Lung (tissue), 12 donors: ENCODE data around the gene ERGIC1. TPM values are rescaled to one million over a fixed set of nuclear protein-coding genes. Genes with fewer than 3 reads are reported as not detected.

ENCODE experiments used
- ATAC-seq: fragments of 200-7000 bp; cut with Tn5 transposase; one replicate; pipeline ENCODE4 v1.9.1; 2020; ENCODE audit warnings: moderate number of reproducible peaks; ENCODE audit not compliant: insufficient read depth, low FRiP score
- DNase-seq, 3 donors: peaks; one replicate each; pipeline ENCODE4 v3.0.0-alpha.2; 2013 to 2017
- H3K27ac ChIP-seq, 2 donors: one replicate each; pipeline ENCODE4 v1.5.1; 2013; ENCODE audit warnings: mild to moderate bottlenecking in 2 of 2, moderate library complexity in 2 of 2, control low read depth in 1 of 2, inconsistent platforms in 1 of 2, low read depth in 1 of 2, low read length in 1 of 2
- H3K27me3 ChIP-seq, 3 donors: one replicate each; pipeline ENCODE4 v1.5.1; 2013; ENCODE audit warnings: low read length in 2 of 3; ENCODE audit not compliant: control insufficient read depth in 3 of 3, insufficient read depth in 3 of 3
- H3K36me3 ChIP-seq, 4 donors: one replicate each; pipeline ENCODE4 v1.5.1; 2013; ENCODE audit warnings: low read length in 4 of 4, mild to moderate bottlenecking in 1 of 4, moderate library complexity in 1 of 4; ENCODE audit not compliant: control insufficient read depth in 4 of 4, insufficient read depth in 4 of 4
- H3K4me1 ChIP-seq, 5 donors: one replicate each; pipeline ENCODE4 v1.5.1; 2013; ENCODE audit warnings: low read length in 5 of 5, mild to moderate bottlenecking in 2 of 5, moderate library complexity in 1 of 5; ENCODE audit not compliant: control insufficient read depth in 5 of 5, insufficient read depth in 5 of 5
- H3K4me3 ChIP-seq: one replicate; pipeline ENCODE4 v1.5.1; 2013; ENCODE audit warnings: mild to moderate bottlenecking, control low read depth, moderate library complexity
- H3K9ac ChIP-seq, 2 donors: one replicate each; pipeline ENCODE4 v1.5.1; 2013; ENCODE audit warnings: low read length in 2 of 2, control low read depth in 1 of 2; ENCODE audit not compliant: insufficient read depth in 1 of 2
- H3K9me3 ChIP-seq, 4 donors: one replicate each; pipeline ENCODE4 v1.5.1; 2013; ENCODE audit warnings: low read length in 3 of 4, mild to moderate bottlenecking in 1 of 4, moderate library complexity in 1 of 4; ENCODE audit not compliant: control insufficient read depth in 4 of 4, insufficient read depth in 3 of 4
- CTCF ChIP-seq: IDR thresholded peaks from 2 replicates; pipeline ENCODE4 v1.5.1; 2012; ENCODE audit warnings: mild to moderate bottlenecking; ENCODE audit errors: control extremely low read depth, extremely low read depth
- WGBS, 2 donors: extraction: QIAGEN DNeasy Blood & Tissue Kit; methylation state at CpG; one replicate each; pipeline ENCODE4 v1.1.7; 2013; 5-methylcytosine and 5-hydroxymethylcytosine counted together
- polyA plus RNA-seq, 2 donors: library from polyadenylated mRNA; stranded (reverse); fragments of 200-250 nt; gene quantifications; one replicate each; pipeline ENCODE4 v1.2.1, GENCODE V29; 2013
- total RNA-seq, 2 donors: library from RNA; depleted of rRNA in 1 of 2; stranded (reverse); fragments of >200 nt in 1 of 2; gene quantifications; one replicate each; pipeline ENCODE4 v1.2.1, GENCODE V29; 2014 to 2021
- donor health status: control.
- donor health status: control.
- donor health status: Bipolar disorder and iron deficiency.
- donor health status: healthy.
- donor health status: DM: yes; HTN: yes; CAD: no.

Gene ERGIC1
- total and polyA plus RNA-seq, 4 donors = 62.2 to 215 (median 163) TPM

GRCh38 chr5:172958331-172959046 lies 124.4 kb downstream of the ERGIC1 start:
- peak overlapping the region in 1 of 2 donors; percentile 26 for H3K9ac ChIP-seq
- H3K4me1 ChIP-seq = peaks cover 0 to 11% (median 8%) of the 10 kb centered on the region in 5 donors
- peaks cover 0 to 11% (median 2%) of the 10 kb centered on the region in 4 donors for H3K36me3 ChIP-seq
- WGBS, 2 donors = 2 to 3% methylated on average over 45 to 54 of the region's 54 CpGs
- DNase-seq (peak; percentile 48 to 69 (median 49)), ATAC-seq (peak; percentile 87)
- H3K4me3 ChIP-seq = peak overlapping the region; percentile 58
- H3K27ac ChIP-seq = peak overlapping the region in 1 of 2 donors; percentile 71
- no peaks in the 10 kb centered on the region for H3K9me3 ChIP-seq
- H3K27me3 ChIP-seq = no peaks in the 10 kb centered on the region
- no peak for TF ChIP-seq CTCF

GRCh38 chr5:172959824-172960799 lies 126.1 kb downstream of the ERGIC1 start:
- 13% methylated on average over 28 of the region's 28 CpGs for WGBS, 2 donors
- no peak for ATAC-seq
- Histone ChIP-seq H3K36me3 (peaks cover 0 to 11% (median 6%) of the 10 kb centered on the region in 4 donors), H3K4me1 (peaks cover 0 to 11% (median 8%) of the 10 kb centered on the region in 5 donors), H3K9me3 (no peaks in the 10 kb centered on the region), H3K9ac (peak overlapping the region; percentile 89 to 98), H3K27ac (peak overlapping the region; percentile 71 to 94), H3K4me3 (peak overlapping the region; percentile 88), H3K27me3 (no peaks in the 10 kb centered on the region)
- DNase-seq = no peak
- no peak for TF ChIP-seq CTCF

- Histone ChIP-seq H3K27me3 (no peaks in the 10 kb centered on the region), H3K9me3 (no peaks in the 10 kb centered on the region), H3K27ac (peak overlapping the region in 1 of 2 donors; percentile 28), H3K36me3 (peaks cover 3 to 12% (median 7%) of the 10 kb centered on the region in 4 donors), H3K9ac (no peak overlapping the region), H3K4me3 (no peak overlapping the region), H3K4me1 (no peaks in the 10 kb centered on the region)
- TF ChIP-seq CTCF = no peak
- ATAC-seq (no peak), DNase-seq (no peak)
- WGBS, 2 donors = 86 to 97% methylated on average over 2 of the region's 2 CpGs
Measured at GRCh38 chr5:172969921-172970320, 135.9 kb downstream of the ERGIC1 start.
